Activated CD4-positive, alpha-beta T cell treated with anti-CD3 and anti-CD28 coated beads, Interleukin-2, amount 10 ng/mL, durations not matched to agents 24 days and 14 days (primary cell): ENCODE measurements around the gene RNF149. TPM values are rescaled to one million over a fixed set of nuclear protein-coding genes. Genes with fewer than 3 reads are reported as not detected.
A peak's percentile ranks its signal among the peaks of the same experiment; 100 is the strongest.

Experiments
- DNase-seq: peaks from one replicate; pipeline ENCODE4 v3.0.0; 2022
- H3K27ac Mint-ChIP-seq: one replicate; pipeline ENCODE4 v1.8.0; 2022; ENCODE audit warnings: mild to moderate bottlenecking, mixed read lengths
- H3K27me3 Mint-ChIP-seq: one replicate; pipeline ENCODE4 v1.8.0; 2022; ENCODE audit warnings: mixed read lengths
- H3K36me3 Mint-ChIP-seq: one replicate; pipeline ENCODE4 v1.8.0; 2022; ENCODE audit warnings: low read depth, mild to moderate bottlenecking, mixed read lengths
- H3K4me1 Mint-ChIP-seq: one replicate; pipeline ENCODE4 v1.8.0; 2021; ENCODE audit warnings: mixed read lengths
- H3K4me3 Mint-ChIP-seq: one replicate; pipeline ENCODE4 v1.8.0; 2022; ENCODE audit warnings: mild to moderate bottlenecking, moderate library complexity, mixed read lengths
- H3K9me3 Mint-ChIP-seq: one replicate; pipeline ENCODE4 v1.8.0; 2021; ENCODE audit warnings: mixed read lengths
- intact Hi-C: fragments of 100-400 bp; cut with micrococcal nuclease; formaldehyde crosslinking; loops from one replicate; pipeline ENCODE4 v1.15.1; 2023
- total RNA-seq: library from RNA; stranded (reverse); gene quantifications from 2 replicates; pipeline ENCODE4 v1.2.3, GENCODE V29; 2022

The RNF149 gene
- total RNA-seq, 1 donor from 2014 or later, result 40.3 TPM

GRCh38 chr2:101273056-101273455 lies 35.4 kb downstream of the RNF149 start:
- Mint-ChIP-seq H3K4me1 (peaks cover 29% of the 10 kb centered on the region), H3K4me3 (peak overlapping the region; percentile 41), H3K36me3 (peaks cover 62% of the 10 kb centered on the region), H3K9me3 (no peaks in the 10 kb centered on the region), H3K27ac (peak overlapping the region; percentile 75), H3K27me3 (no peaks in the 10 kb centered on the region)
- DNase-seq, result no peak
- intact Hi-C loops, result loop anchor here (5.0 kb wide), 1 partner anchor 261 kb away; no protein-coding TSS in a partner anchor

GRCh38 chr2:101272045-101272784 lies 36.3 kb downstream of the RNF149 start:
- DNase-seq, result peak; percentile 69
- intact Hi-C loops, result loop anchor here (1.0 to 5.0 kb wide), 3 partner anchors 20 to 260 kb away; partner anchors contain the start of gene CNOT11
- Mint-ChIP-seq H3K4me3 (peak overlapping the region; percentile 55), H3K9me3 (no peaks in the 10 kb centered on the region), H3K36me3 (peaks cover 62% of the 10 kb centered on the region), H3K27me3 (no peaks in the 10 kb centered on the region), H3K27ac (peak overlapping the region; percentile 83), H3K4me1 (peaks cover 35% of the 10 kb centered on the region)

GRCh38 chr2:101270700-101271259 lies 37.7 kb downstream of the RNF149 start:
- Mint-ChIP-seq H3K4me1 (peaks cover 38% of the 10 kb centered on the region), H3K27me3 (no peaks in the 10 kb centered on the region)

GRCh38 chr2:101267671-101268656 lies 40.5 kb downstream of the RNF149 start:
- intact Hi-C loops, result no loop called here
- peak overlapping the region; percentile 18 for H3K4me3 Mint-ChIP-seq

More at GRCh38 chr2:101270700-101271259, 37.7 kb downstream of the RNF149 start:
- DNase-seq, result no peak
- Mint-ChIP-seq H3K9me3 (no peaks in the 10 kb centered on the region), H3K4me3 (no peak overlapping the region), H3K27ac (peak overlapping the region; percentile 21), H3K36me3 (peaks cover 64% of the 10 kb centered on the region)
- intact Hi-C loops, result loop anchor here (5.0 kb wide), 1 partner anchor 258 kb away; no protein-coding TSS in a partner anchor

GRCh38 chr2:101265893-101266499 lies 42.5 kb downstream of the RNF149 start:
- Mint-ChIP-seq H3K4me3 (no peak overlapping the region), H3K4me1 (peaks cover 38% of the 10 kb centered on the region), H3K36me3 (peaks cover 67% of the 10 kb centered on the region), H3K27me3 (no peaks in the 10 kb centered on the region), H3K9me3 (no peaks in the 10 kb centered on the region), H3K27ac (no peak overlapping the region)
- intact Hi-C loops, result no loop called here
- DNase-seq, result no peak

More at GRCh38 chr2:101267671-101268656, 40.5 kb downstream of the RNF149 start:
- Mint-ChIP-seq H3K36me3 (peaks cover 72% of the 10 kb centered on the region), H3K27ac (peak overlapping the region; percentile 67), H3K9me3 (no peaks in the 10 kb centered on the region), H3K4me1 (peaks cover 42% of the 10 kb centered on the region), H3K27me3 (no peaks in the 10 kb centered on the region)
- DNase-seq, result no peak

- peak overlapping the region; percentile 54 for H3K27ac Mint-ChIP-seq
- H3K27me3 Mint-ChIP-seq, result no peaks in the 10 kb centered on the region
- no peak for DNase-seq
- H3K9me3 Mint-ChIP-seq, result no peaks in the 10 kb centered on the region
- intact Hi-C loops, result no loop called here
- peaks cover 60% of the 10 kb centered on the region for H3K36me3 Mint-ChIP-seq
- H3K4me1 Mint-ChIP-seq, result peaks cover 31% of the 10 kb centered on the region
- no peak overlapping the region for H3K4me3 Mint-ChIP-seq
Observed at GRCh38 chr2:101264360-101264939, 44.1 kb downstream of the RNF149 start.

GRCh38 chr2:101263377-101263800 lies 45.1 kb downstream of the RNF149 start:
- Mint-ChIP-seq H3K4me1 (peaks cover 30% of the 10 kb centered on the region), H3K36me3 (peaks cover 58% of the 10 kb centered on the region), H3K9me3 (no peaks in the 10 kb centered on the region), H3K27ac (peak overlapping the region; percentile 15), H3K4me3 (no peak overlapping the region), H3K27me3 (no peaks in the 10 kb centered on the region)
- intact Hi-C loops, result no loop called here
- no peak for DNase-seq

- no peak for DNase-seq
- no peak overlapping the region for H3K27ac Mint-ChIP-seq
- no peaks in the 10 kb centered on the region for H3K9me3 Mint-ChIP-seq
- no peak overlapping the region for H3K4me3 Mint-ChIP-seq
- H3K36me3 Mint-ChIP-seq, result peaks cover 57% of the 10 kb centered on the region
- intact Hi-C loops, result no loop called here
- peaks cover 26% of the 10 kb centered on the region for H3K4me1 Mint-ChIP-seq
- H3K27me3 Mint-ChIP-seq, result no peaks in the 10 kb centered on the region
Observed at GRCh38 chr2:101262142-101262541, 46.4 kb downstream of the RNF149 start.

- DNase-seq, result no peak
- peaks cover 54% of the 10 kb centered on the region for H3K36me3 Mint-ChIP-seq
- H3K9me3 Mint-ChIP-seq, result no peaks in the 10 kb centered on the region
- intact Hi-C loops, result no loop called here
- no peak overlapping the region for H3K4me3 Mint-ChIP-seq
- H3K4me1 Mint-ChIP-seq, result peaks cover 42% of the 10 kb centered on the region
- no peaks in the 10 kb centered on the region for H3K27me3 Mint-ChIP-seq
- no peak overlapping the region for H3K27ac Mint-ChIP-seq
Observed at GRCh38 chr2:101258804-101259203, 49.7 kb downstream of the RNF149 start.

GRCh38 chr2:101256316-101256715 lies 52.2 kb downstream of the RNF149 start:
- H3K4me1 Mint-ChIP-seq, result peaks cover 50% of the 10 kb centered on the region
- no peak for DNase-seq
- peak overlapping the region; percentile 2 for H3K27ac Mint-ChIP-seq
- no peaks in the 10 kb centered on the region for H3K27me3 Mint-ChIP-seq
- H3K9me3 Mint-ChIP-seq, result no peaks in the 10 kb centered on the region
- H3K36me3 Mint-ChIP-seq, result peaks cover 48% of the 10 kb centered on the region
- intact Hi-C loops, result no loop called here
- H3K4me3 Mint-ChIP-seq, result peak overlapping the region; percentile 20

GRCh38 chr2:101255501-101255900 lies 53.0 kb downstream of the RNF149 start:
- peaks cover 43% of the 10 kb centered on the region for H3K36me3 Mint-ChIP-seq
- no peaks in the 10 kb centered on the region for H3K27me3 Mint-ChIP-seq
- H3K9me3 Mint-ChIP-seq, result no peaks in the 10 kb centered on the region
- H3K27ac Mint-ChIP-seq, result no peak overlapping the region
- H3K4me3 Mint-ChIP-seq, result peak overlapping the region; percentile 20
- H3K4me1 Mint-ChIP-seq, result peaks cover 48% of the 10 kb centered on the region
- intact Hi-C loops, result no loop called here
- no peak for DNase-seq

GRCh38 chr2:101253703-101254450 lies 54.6 kb downstream of the RNF149 start:
- Mint-ChIP-seq H3K4me1 (peaks cover 46% of the 10 kb centered on the region), H3K4me3 (peak overlapping the region; percentile 93), H3K27ac (peak overlapping the region; percentile 94), H3K9me3 (no peaks in the 10 kb centered on the region), H3K36me3 (peaks cover 36% of the 10 kb centered on the region), H3K27me3 (no peaks in the 10 kb centered on the region)
- no peak for DNase-seq
- intact Hi-C loops, result loop anchor here (2.0 to 5.0 kb wide), 3 partner anchors 251 to 691 kb away; partner anchors contain the start of genes MAP4K4, PDCL3 and RPL31
